ENCODE measurements around the gene WDR89. TPM values are rescaled to one million over a fixed set of nuclear protein-coding genes. Genes with fewer than 3 reads are reported as not detected.
"Not testable (repeated sequence)": the region's sequence is repeated elsewhere in the genome, so short reads cannot be mapped to it uniquely, and the experiment has no call there.

Gene WDR89
- polyA plus RNA-seq, 4 donors: 3.0 to 13.1 (median 5.1) TPM

GRCh38 chr14:63647696-63648410 lies 6.2 kb upstream of the WDR89 start:
- Histone ChIP-seq H3K4me3 (ENCODE audit: low read depth in 1 of 3, low read length in 3 of 3) (no peak overlapping the region), H3K36me3 (ENCODE audit: control insufficient read depth in 3 of 3, insufficient read depth in 2 of 3, low read depth in 1 of 3, low read length in 3 of 3) (peaks cover 0 to 3% (median 0%) of the 10 kb centered on the region in 3 donors), H3K27me3 (ENCODE audit: control insufficient read depth in 3 of 3, insufficient read depth in 3 of 3, low read length in 3 of 3) (no peaks in the 10 kb centered on the region), H3K27ac (ENCODE audit: low read depth in 1 of 3, low read length in 2 of 3) (no peak overlapping the region), H3K9me3 (ENCODE audit: control insufficient read depth in 2 of 2, insufficient read depth in 1 of 2, low read depth in 1 of 2, low read length in 1 of 2) (no peaks in the 10 kb centered on the region), H3K4me1 (ENCODE audit: control insufficient read depth in 3 of 3, insufficient read depth in 2 of 3, low read depth in 1 of 3, low read length in 2 of 3) (peaks cover 0 to under 1% (median 0%) of the 10 kb centered on the region in 3 donors)
- no peak for FAIRE-seq
- DNase-seq: no peak
- 81 to 90% (median 88%) methylated on average over 6 of the region's 6 CpGs for WGBS, 3 donors

- Histone ChIP-seq H3K27ac (ENCODE audit: low read depth in 1 of 3, low read length in 2 of 3) (no peak overlapping the region), H3K4me1 (ENCODE audit: control insufficient read depth in 3 of 3, insufficient read depth in 2 of 3, low read depth in 1 of 3, low read length in 2 of 3) (peaks cover 0 to 3% (median 0%) of the 10 kb centered on the region in 3 donors), H3K36me3 (ENCODE audit: control insufficient read depth in 3 of 3, insufficient read depth in 2 of 3, low read depth in 1 of 3, low read length in 3 of 3) (peaks cover 0 to 3% (median under 1%) of the 10 kb centered on the region in 3 donors), H3K9me3 (ENCODE audit: control insufficient read depth in 2 of 2, insufficient read depth in 1 of 2, low read depth in 1 of 2, low read length in 1 of 2) (no peaks in the 10 kb centered on the region), H3K4me3 (ENCODE audit: low read depth in 1 of 3, low read length in 3 of 3) (no peak overlapping the region), H3K27me3 (ENCODE audit: control insufficient read depth in 3 of 3, insufficient read depth in 3 of 3, low read length in 3 of 3) (no peaks in the 10 kb centered on the region)
- FAIRE-seq (no peak), DNase-seq (no peak)
- WGBS, 3 donors: 79 to 86% (median 85%) methylated on average over 2 of the region's 2 CpGs
These were observed 3.1 kb upstream of the WDR89 start for GRCh38 chr14:63644741-63645140.

- no peak for FAIRE-seq
- peak overlapping the region in 2 of 3 donors; percentile 55 to 60 for H3K4me3 ChIP-seq (ENCODE audit: low read depth in 1 of 3, low read length in 3 of 3)
These were observed 1.1 kb upstream of the WDR89 start for GRCh38 chr14:63642656-63643382.

GRCh38 chr14:63642229-63642611 lies 549 bp upstream of the WDR89 start:
- DNase-seq (peak; percentile 97 to 98), FAIRE-seq (no peak)
- H3K27ac ChIP-seq (ENCODE audit: low read depth in 1 of 3, low read length in 2 of 3): peak overlapping the region; percentile 61 to 95 (median 95)
- H3K4me3 ChIP-seq (ENCODE audit: low read depth in 1 of 3, low read length in 3 of 3): peak overlapping the region; percentile 44 to 60 (median 55)
- peaks cover 0 to 3% (median 0%) of the 10 kb centered on the region in 3 donors for H3K4me1 ChIP-seq (ENCODE audit: control insufficient read depth in 3 of 3, insufficient read depth in 2 of 3, low read depth in 1 of 3, low read length in 2 of 3)
- no peaks in the 10 kb centered on the region for H3K9me3 ChIP-seq (ENCODE audit: control insufficient read depth in 2 of 2, insufficient read depth in 1 of 2, low read depth in 1 of 2, low read length in 1 of 2)
- H3K27me3 ChIP-seq (ENCODE audit: control insufficient read depth in 3 of 3, insufficient read depth in 3 of 3, low read length in 3 of 3): no peaks in the 10 kb centered on the region
- WGBS, 3 donors: 0% methylated on average over 12 of the region's 12 CpGs
- peaks cover 0 to 2% (median 0%) of the 10 kb centered on the region in 3 donors for H3K36me3 ChIP-seq (ENCODE audit: control insufficient read depth in 3 of 3, insufficient read depth in 2 of 3, low read depth in 1 of 3, low read length in 3 of 3)

More at GRCh38 chr14:63642656-63643382, 1.1 kb upstream of the WDR89 start:
- peaks cover 0 to 2% (median 0%) of the 10 kb centered on the region in 3 donors for H3K36me3 ChIP-seq (ENCODE audit: control insufficient read depth in 3 of 3, insufficient read depth in 2 of 3, low read depth in 1 of 3, low read length in 3 of 3)
- H3K27me3 ChIP-seq (ENCODE audit: control insufficient read depth in 3 of 3, insufficient read depth in 3 of 3, low read length in 3 of 3): no peaks in the 10 kb centered on the region
- H3K9me3 ChIP-seq (ENCODE audit: control insufficient read depth in 2 of 2, insufficient read depth in 1 of 2, low read depth in 1 of 2, low read length in 1 of 2): no peaks in the 10 kb centered on the region
- peak overlapping the region in 2 of 3 donors; percentile 64 to 95 for H3K27ac ChIP-seq (ENCODE audit: low read depth in 1 of 3, low read length in 2 of 3)
- H3K4me1 ChIP-seq (ENCODE audit: control insufficient read depth in 3 of 3, insufficient read depth in 2 of 3, low read depth in 1 of 3, low read length in 2 of 3): peaks cover 0 to 3% (median 0%) of the 10 kb centered on the region in 3 donors
- DNase-seq: no peak
- 69 to 73% (median 69%) methylated on average over 8 of the region's 8 CpGs for WGBS, 3 donors

GRCh38 chr14:63638493-63638892 lies 3.2 kb downstream of the WDR89 start:
- H3K9me3 ChIP-seq (ENCODE audit: control insufficient read depth in 2 of 2, insufficient read depth in 1 of 2, low read depth in 1 of 2, low read length in 1 of 2): no peaks in the 10 kb centered on the region
- no peak overlapping the region for H3K4me3 ChIP-seq (ENCODE audit: low read depth in 1 of 3, low read length in 3 of 3)
- DNase-seq: no peak
- no peak for FAIRE-seq
- peaks cover 0 to 2% (median 0%) of the 10 kb centered on the region in 3 donors for H3K36me3 ChIP-seq (ENCODE audit: control insufficient read depth in 3 of 3, insufficient read depth in 2 of 3, low read depth in 1 of 3, low read length in 3 of 3)
- H3K4me1 ChIP-seq (ENCODE audit: control insufficient read depth in 3 of 3, insufficient read depth in 2 of 3, low read depth in 1 of 3, low read length in 2 of 3): peaks cover 0 to 3% (median 0%) of the 10 kb centered on the region in 3 donors
- no peaks in the 10 kb centered on the region for H3K27me3 ChIP-seq (ENCODE audit: control insufficient read depth in 3 of 3, insufficient read depth in 3 of 3, low read length in 3 of 3)
- whole genome bisulfite sequencing, 3 donors: 91 to 94% (median 93%) methylated on average over 1 of the region's 1 CpG
- H3K27ac ChIP-seq (ENCODE audit: low read depth in 1 of 3, low read length in 2 of 3): no peak overlapping the region

- not testable (repeated sequence) for H3K27me3 ChIP-seq (ENCODE audit: control insufficient read depth in 3 of 3, insufficient read depth in 3 of 3, low read length in 3 of 3); H3K9me3 ChIP-seq (ENCODE audit: control insufficient read depth in 2 of 2, insufficient read depth in 1 of 2, low read depth in 1 of 2, low read length in 1 of 2); H3K4me3 ChIP-seq (ENCODE audit: low read depth in 1 of 3, low read length in 3 of 3); H3K27ac ChIP-seq (ENCODE audit: low read depth in 1 of 3, low read length in 2 of 3); H3K36me3 ChIP-seq (ENCODE audit: control insufficient read depth in 3 of 3, insufficient read depth in 2 of 3, low read depth in 1 of 3, low read length in 3 of 3); DNase-seq; FAIRE-seq; H3K4me1 ChIP-seq (ENCODE audit: control insufficient read depth in 3 of 3, insufficient read depth in 2 of 3, low read depth in 1 of 3, low read length in 2 of 3)
- 94 to 98% (median 96%) methylated on average over 4 of the region's 4 CpGs for WGBS, 3 donors
These were observed 5.5 kb downstream of the WDR89 start for GRCh38 chr14:63636094-63636635.

GRCh38 chr14:63633801-63634200 lies 7.9 kb downstream of the WDR89 start:
- Histone ChIP-seq H3K9me3 (ENCODE audit: control insufficient read depth in 2 of 2, insufficient read depth in 1 of 2, low read depth in 1 of 2, low read length in 1 of 2) (no peaks in the 10 kb centered on the region), H3K27me3 (ENCODE audit: control insufficient read depth in 3 of 3, insufficient read depth in 3 of 3, low read length in 3 of 3) (no peaks in the 10 kb centered on the region), H3K4me3 (ENCODE audit: low read depth in 1 of 3, low read length in 3 of 3) (no peak overlapping the region), H3K27ac (ENCODE audit: low read depth in 1 of 3, low read length in 2 of 3) (no peak overlapping the region), H3K4me1 (ENCODE audit: control insufficient read depth in 3 of 3, insufficient read depth in 2 of 3, low read depth in 1 of 3, low read length in 2 of 3) (no peaks in the 10 kb centered on the region), H3K36me3 (ENCODE audit: control insufficient read depth in 3 of 3, insufficient read depth in 2 of 3, low read depth in 1 of 3, low read length in 3 of 3) (no peaks in the 10 kb centered on the region)
- DNase-seq (no peak), FAIRE-seq (no peak)
- WGBS, 3 donors: 78 to 86% (median 78%) methylated on average over 7 of the region's 7 CpGs

- no peak for FAIRE-seq
- peak; percentile 34 to 55 for DNase-seq
- no peak overlapping the region for H3K4me3 ChIP-seq (ENCODE audit: low read depth in 1 of 3, low read length in 3 of 3)
- no peak overlapping the region for H3K27ac ChIP-seq (ENCODE audit: low read depth in 1 of 3, low read length in 2 of 3)
- no peaks in the 10 kb centered on the region for H3K4me1 ChIP-seq (ENCODE audit: control insufficient read depth in 3 of 3, insufficient read depth in 2 of 3, low read depth in 1 of 3, low read length in 2 of 3)
- H3K9me3 ChIP-seq (ENCODE audit: control insufficient read depth in 2 of 2, insufficient read depth in 1 of 2, low read depth in 1 of 2, low read length in 1 of 2): no peaks in the 10 kb centered on the region
- no peaks in the 10 kb centered on the region for H3K27me3 ChIP-seq (ENCODE audit: control insufficient read depth in 3 of 3, insufficient read depth in 3 of 3, low read length in 3 of 3)
- H3K36me3 ChIP-seq (ENCODE audit: control insufficient read depth in 3 of 3, insufficient read depth in 2 of 3, low read depth in 1 of 3, low read length in 3 of 3): no peaks in the 10 kb centered on the region
These were observed 8.6 kb downstream of the WDR89 start for GRCh38 chr14:63632932-63633514.
